B cell (primary cell): ENCODE results near the gene BLM.

ENCODE experiments used
- CTCF ChIP-seq: fragments of 200-600 bp; IDR thresholded peaks from one replicate; pipeline ENCODE4 v1.8.0; 2022; ENCODE audit warnings: antibody characterized with exemption, mild to moderate bottlenecking
- EZH2 ChIP-seq: IDR thresholded peaks from 2 replicates; pipeline ENCODE4 v1.6.1; 2012; ENCODE audit warnings: borderline replicate concordance, low read depth, mild to moderate bottlenecking, moderate library complexity, low read length; ENCODE audit not compliant: insufficient read depth, poor library complexity, severe bottlenecking

- TF ChIP-seq CTCF (no peak), EZH2 (no peak)
These were observed 96.6 kb downstream of the BLM start for GRCh38 chr15:90813796-90814190.
